B cell (primary cell): ENCODE data around the gene INSR. TPM values are rescaled to one million over a fixed set of nuclear protein-coding genes. Genes with fewer than 3 reads are reported as not detected.

Experiments used
- ATAC-seq: fragments of 200-7000 bp; cut with Tn5 transposase; one replicate; pipeline ENCODE4 v1.10.0; 2021; ENCODE audit warnings: low read depth, mild to moderate bottlenecking, moderate number of reproducible peaks, moderate library complexity
- CTCF ChIA-PET: fragments of 350-600 bp; sonication (Branson Sonifier 250); formaldehyde crosslinking; loops from one replicate; lab custom pipeline; 2021; ENCODE audit warnings: antibody characterized with exemption, inconsistent platforms; lab: Charles Lee
- POLR2A ChIA-PET: fragments of 350-600 bp; sonication (Branson Sonifier 250); formaldehyde crosslinking; loops from one replicate; lab custom pipeline; 2021; ENCODE audit warnings: antibody characterized with exemption; lab: Charles Lee
- DNase-seq: peaks from one replicate; pipeline ENCODE4 v3.0.0; 2013
- H2AFZ ChIP-seq: 2 replicates; pipeline ENCODE4 v1.6.1; 2012; ENCODE audit warnings: mild to moderate bottlenecking, low read depth, low read length; ENCODE audit not compliant: insufficient read depth, poor library complexity, severe bottlenecking
- H3K27ac ChIP-seq, 2 donors: 1 replicate in 1 of 2; 2 replicates in 1 of 2; pipeline ENCODE4 v1.5.1; 2012 to 2013; ENCODE audit warnings: low read length in 2 of 2, mild to moderate bottlenecking in 2 of 2, moderate library complexity in 1 of 2
- H3K27me3 ChIP-seq, 4 experiments: fragments of 200-600 bp in 1 of 4; sonication (generic) in 1 of 4; replicated peaks in 1 of 4; 1 replicate in 2 of 4; 2 replicates in 2 of 4; pipeline versions ENCODE4 v1.6.1 to v1.7.0; 2013 to 2016; ENCODE audit warnings: low read length in 3 of 4, mild to moderate bottlenecking in 2 of 4, mixed read lengths in 1 of 4, moderate library complexity in 1 of 4; ENCODE audit not compliant: insufficient read depth in 4 of 4, control insufficient read depth in 3 of 4; ENCODE audit errors: control extremely low read depth in 1 of 4
- H3K36me3 ChIP-seq, 2 experiments: replicated peaks in 1 of 2; 1 replicate in 1 of 2; 2 replicates in 1 of 2; pipeline versions ENCODE4 v1.6.1 to v1.7.1; 2013; ENCODE audit warnings: low read length in 1 of 2; ENCODE audit not compliant: insufficient read depth in 2 of 2, control insufficient read depth in 1 of 2; ENCODE audit errors: control extremely low read depth in 1 of 2, extremely low read depth in 1 of 2
- H3K4me1 ChIP-seq, 2 donors: fragments of 200-600 bp in 1 of 2; sonication (generic) in 1 of 2; 1 replicate in 1 of 2; 2 replicates in 1 of 2; pipeline versions ENCODE4 v1.5.1 to v1.6.1; 2013 to 2017; ENCODE audit warnings: low read length in 2 of 2; ENCODE audit not compliant: control insufficient read depth in 2 of 2, insufficient read depth in 2 of 2
- H3K4me2 ChIP-seq: replicated peaks from 2 replicates; pipeline ENCODE3; 2012; ENCODE audit warnings: mild to moderate bottlenecking, low read depth, low read length; ENCODE audit not compliant: poor library complexity, severe bottlenecking
- H3K4me3 ChIP-seq, 5 experiments: fragments of 200-600 bp in 1 of 5; sonication (generic) in 1 of 5; 1 replicate in 3 of 5; 2 replicates in 2 of 5; pipeline versions ENCODE4 v1.5.1 to v1.7.0; 2011 to 2016; ENCODE audit warnings: low read length in 4 of 5, mild to moderate bottlenecking in 4 of 5, low read depth in 2 of 5, control low read depth in 1 of 5, moderate library complexity in 1 of 5; ENCODE audit not compliant: insufficient read depth in 1 of 5; ENCODE audit errors: control extremely low read depth in 1 of 5, extremely low read depth in 1 of 5
- H3K79me2 ChIP-seq: fragments of 200-600 bp; sonication (generic); one replicate; pipeline ENCODE4 v1.6.0; 2016; ENCODE audit warnings: low read length; ENCODE audit not compliant: control insufficient read depth, insufficient read depth
- H3K9ac ChIP-seq: fragments of 200-600 bp; sonication (generic); 2 replicates; pipeline ENCODE4 v1.6.1; 2017; ENCODE audit warnings: mild to moderate bottlenecking, low read length, moderate library complexity
- H3K9me3 ChIP-seq, 3 donors: one replicate each; pipeline versions ENCODE4 v1.6.1 to v1.7.1; 2013; ENCODE audit warnings: low read length in 2 of 3; ENCODE audit not compliant: control insufficient read depth in 2 of 3, insufficient read depth in 1 of 3; ENCODE audit errors: control extremely low read depth in 1 of 3
- H4K20me1 ChIP-seq: 2 replicates; pipeline ENCODE4 v1.6.0; 2012; ENCODE audit warnings: mild to moderate bottlenecking, low read length; ENCODE audit not compliant: insufficient read depth, control insufficient read depth, poor library complexity, severe bottlenecking
- H3K27ac Mint-ChIP-seq: one replicate; pipeline ENCODE4 v1.8.0; 2021; ENCODE audit warnings: mixed read lengths
- H3K27me3 Mint-ChIP-seq: one replicate; pipeline ENCODE4 v1.8.0; 2021; ENCODE audit warnings: mixed read lengths
- H3K4me1 Mint-ChIP-seq: one replicate; pipeline ENCODE4 v1.8.0; 2021; ENCODE audit warnings: mixed read lengths
- H3K4me3 Mint-ChIP-seq: one replicate; pipeline ENCODE4 v1.8.0; 2021; ENCODE audit warnings: mixed read lengths
- H3K9me3 Mint-ChIP-seq: one replicate; pipeline ENCODE4 v1.8.0; 2022; ENCODE audit warnings: mixed read lengths; ENCODE audit not compliant: insufficient read depth
- EZH2 ChIP-seq: IDR thresholded peaks from 2 replicates; pipeline ENCODE4 v1.6.1; 2012; ENCODE audit warnings: borderline replicate concordance, low read depth, mild to moderate bottlenecking, moderate library complexity, low read length; ENCODE audit not compliant: insufficient read depth, poor library complexity, severe bottlenecking
- WGBS: methylation state at CpG from one replicate; pipeline ENCODE4 v1.1.5; 2013; ENCODE audit warnings: missing lambda C conversion rate; ENCODE audit not compliant: insufficient coverage; 5-methylcytosine and 5-hydroxymethylcytosine counted together
- intact Hi-C: fragments of 100-400 bp; cut with micrococcal nuclease; formaldehyde crosslinking; loops from one replicate; pipeline ENCODE4 v1.10.0; 2022
- polyA plus RNA-seq: library from polyadenylated mRNA; depleted of rRNA; stranded (reverse); fragments of >200 nt; gene quantifications from 2 replicates; pipeline ENCODE4 v1.2.3, GENCODE V29; 2012
- total RNA-seq, 2 donors: library from RNA; stranded (reverse); fragments of 120-200 nt in 1 of 2; gene quantifications; 1 replicate in 1 of 2; 2 replicates in 1 of 2; pipeline versions ENCODE4 v1.2.3 to v1.2.4, GENCODE V29; 2013 to 2022
- TF ChIP-seq, protein P1 (sequence below): fragments of 200-600 bp; IDR thresholded peaks from one replicate; pipeline ENCODE4 v1.8.0; 2022; ENCODE audit warnings: antibody characterized with exemption, mild to moderate bottlenecking

Gene INSR
- total and polyA plus RNA-seq, 2 donors (not counting 1 experiment from before 2014, with no cell fraction given), result 1.4 to 6.3 TPM

DNA sequence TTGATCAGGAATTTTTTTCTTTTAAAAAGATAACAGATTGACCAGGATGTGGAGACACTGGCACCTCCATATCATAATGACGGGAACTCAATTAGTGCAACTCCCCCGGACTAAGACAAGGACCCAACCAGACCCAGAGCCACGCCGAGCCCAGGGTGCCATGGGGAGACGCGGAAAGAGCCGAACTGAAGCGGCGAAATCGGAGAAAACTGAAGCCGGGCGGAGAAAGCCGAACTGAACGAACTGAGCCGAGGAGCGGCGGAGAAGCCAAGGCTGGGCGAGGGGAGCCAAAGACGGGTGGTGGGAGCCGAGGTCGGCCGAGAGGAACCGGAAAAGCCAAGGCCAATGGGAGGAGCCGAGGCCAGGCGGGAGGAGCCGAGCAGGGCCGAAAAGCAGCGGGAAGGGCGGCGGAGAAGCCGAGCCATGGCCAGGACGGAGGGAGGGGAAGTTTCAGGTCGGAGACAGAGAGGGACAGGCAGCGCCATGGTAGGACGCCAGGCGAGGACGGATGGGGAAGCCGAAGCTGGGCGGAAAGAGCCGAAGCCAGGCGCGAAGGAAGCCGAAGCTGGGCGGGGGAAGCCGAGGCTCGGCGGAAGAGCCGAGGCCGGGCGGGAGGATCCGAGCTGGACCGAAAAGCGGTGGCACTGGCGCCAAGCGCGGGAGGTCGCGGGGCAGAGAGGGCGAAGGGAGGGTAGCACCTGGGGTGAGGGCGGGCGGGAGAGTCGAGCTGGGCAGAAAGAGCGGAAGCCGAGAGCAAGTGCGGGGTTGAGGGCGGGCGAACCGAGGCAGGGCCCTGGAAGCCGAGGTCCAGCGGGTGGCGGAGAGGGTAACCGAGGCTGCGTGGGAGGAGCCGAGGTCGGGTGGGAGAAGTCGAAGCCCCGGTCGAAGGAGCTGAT is 195.3 kb downstream of the INSR start:
- no peaks in the 10 kb centered on the region for H3K79me2 ChIP-seq
- H3K27me3 ChIP-seq, result no peaks in the 10 kb centered on the region
- peak overlapping the region; percentile 99 for H3K4me2 ChIP-seq
- TF ChIP-seq EZH2, result no peak
- TF ChIP-seq, protein P1, sequence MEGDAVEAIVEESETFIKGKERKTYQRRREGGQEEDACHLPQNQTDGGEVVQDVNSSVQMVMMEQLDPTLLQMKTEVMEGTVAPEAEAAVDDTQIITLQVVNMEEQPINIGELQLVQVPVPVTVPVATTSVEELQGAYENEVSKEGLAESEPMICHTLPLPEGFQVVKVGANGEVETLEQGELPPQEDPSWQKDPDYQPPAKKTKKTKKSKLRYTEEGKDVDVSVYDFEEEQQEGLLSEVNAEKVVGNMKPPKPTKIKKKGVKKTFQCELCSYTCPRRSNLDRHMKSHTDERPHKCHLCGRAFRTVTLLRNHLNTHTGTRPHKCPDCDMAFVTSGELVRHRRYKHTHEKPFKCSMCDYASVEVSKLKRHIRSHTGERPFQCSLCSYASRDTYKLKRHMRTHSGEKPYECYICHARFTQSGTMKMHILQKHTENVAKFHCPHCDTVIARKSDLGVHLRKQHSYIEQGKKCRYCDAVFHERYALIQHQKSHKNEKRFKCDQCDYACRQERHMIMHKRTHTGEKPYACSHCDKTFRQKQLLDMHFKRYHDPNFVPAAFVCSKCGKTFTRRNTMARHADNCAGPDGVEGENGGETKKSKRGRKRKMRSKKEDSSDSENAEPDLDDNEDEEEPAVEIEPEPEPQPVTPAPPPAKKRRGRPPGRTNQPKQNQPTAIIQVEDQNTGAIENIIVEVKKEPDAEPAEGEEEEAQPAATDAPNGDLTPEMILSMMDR, result no peak
- peaks cover 10 to 14% of the 10 kb centered on the region in 2 donors for H3K4me1 ChIP-seq
- peak; percentile 91 for ATAC-seq
- peak overlapping the region; percentile 100 for H2AFZ ChIP-seq
- H3K36me3 ChIP-seq, result no peaks in the 10 kb centered on the region
- H3K27ac ChIP-seq, result peak overlapping the region; percentile 76 to 93
- peak overlapping the region; percentile 97 for H3K9ac ChIP-seq
- intact Hi-C loops, result loop anchor here (1.0 to 5.0 kb wide), 3 partner anchors 30 to 578 kb away; partner anchors contain the start of genes MCEMP1 and ZNF557
- WGBS, result under 1% methylated on average over 78 of the region's 78 CpGs
- ChIA-PET POLR2A (interaction anchor here (0.7 to 1.3 kb wide), 4 partner anchors 30 to 250 kb away, joined by 3 to 9 read pairs (median 6); partner anchors contain the start of genes ARHGEF18 and ZNF557), CTCF (interaction anchor here (0.6 to 1.2 kb wide), 12 partner anchors 21 to 1813 kb away, joined by 3 to 7 read pairs (median 4); no protein-coding TSS in a partner anchor)
- H3K4me3 Mint-ChIP-seq, result peak overlapping the region; percentile 93
- no peaks in the 10 kb centered on the region for H4K20me1 ChIP-seq
- H3K27ac Mint-ChIP-seq, result peak overlapping the region; percentile 90
- peaks cover 15% of the 10 kb centered on the region for H3K9me3 Mint-ChIP-seq
- H3K27me3 Mint-ChIP-seq, result no peaks in the 10 kb centered on the region
- peaks cover 23% of the 10 kb centered on the region for H3K4me1 Mint-ChIP-seq
- peak overlapping the region; percentile 46 to 87 (median 82) for H3K4me3 ChIP-seq
- peak; percentile 91 for DNase-seq
- H3K9me3 ChIP-seq, result peaks cover 1 to 31% (median 13%) of the 10 kb centered on the region in 3 donors

DNA sequence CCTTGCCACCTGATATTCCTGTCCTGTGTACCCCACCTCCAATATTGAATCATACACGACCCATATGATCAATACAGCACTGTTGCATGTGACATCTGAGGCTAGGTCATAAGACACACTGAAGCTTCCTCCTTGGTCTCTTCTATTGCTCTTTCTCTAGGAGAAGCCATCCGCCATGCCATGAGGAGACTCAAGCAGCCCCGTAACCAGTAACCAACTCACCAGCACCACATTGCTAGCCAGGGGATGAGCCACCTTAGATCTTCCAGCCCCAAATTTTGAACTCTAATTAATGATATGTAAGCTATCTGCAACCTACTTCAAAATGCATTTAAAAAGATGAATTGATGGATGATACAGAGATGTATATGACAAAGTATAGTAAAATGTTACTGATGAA is 196.1 kb downstream of the INSR start:
- H4K20me1 ChIP-seq, result no peaks in the 10 kb centered on the region
- WGBS, result 100% methylated on average over 2 of the region's 3 CpGs
- peak; percentile 28 for DNase-seq
- no peaks in the 10 kb centered on the region for H3K79me2 ChIP-seq
- TF ChIP-seq EZH2, result no peak
- TF ChIP-seq, protein P1, result no peak
- Mint-ChIP-seq H3K27me3 (no peaks in the 10 kb centered on the region), H3K27ac (peak overlapping the region; percentile 90), H3K4me1 (peaks cover 23% of the 10 kb centered on the region), H3K4me3 (peak overlapping the region; percentile 93), H3K9me3 (peaks cover 15% of the 10 kb centered on the region)
- peaks cover 10 to 14% of the 10 kb centered on the region in 2 donors for H3K4me1 ChIP-seq
- H3K27me3 ChIP-seq, result no peaks in the 10 kb centered on the region
- no peak overlapping the region for H2AFZ ChIP-seq
- H3K36me3 ChIP-seq, result no peaks in the 10 kb centered on the region
- no peak overlapping the region for H3K4me3 ChIP-seq
- ChIA-PET POLR2A (no interaction called here), CTCF (interaction anchor here (0.6 kb wide), 1 partner anchor 970 kb away, joined by 3 read pairs; no protein-coding TSS in a partner anchor)
- no peak overlapping the region for H3K9ac ChIP-seq
- H3K27ac ChIP-seq, result no peak overlapping the region
- peaks cover 1 to 40% (median 18%) of the 10 kb centered on the region in 3 donors for H3K9me3 ChIP-seq
- H3K4me2 ChIP-seq, result no peak overlapping the region
- no peak for ATAC-seq
- intact Hi-C loops, result loop anchor here (5.0 kb wide), 2 partner anchors 99 to 579 kb away; partner anchors contain the start of gene MCEMP1
